Epidermal melanocyte (primary cell): ENCODE results near the gene CNRIP1.
A peak's percentile ranks its signal among the peaks of the same experiment; 100 is the strongest.
"Not testable (repeated sequence)": the region's sequence is repeated elsewhere in the genome, so short reads cannot be mapped to it uniquely, and the experiment has no call there.

ENCODE experiments used
- DNase-seq: peaks from one replicate; pipeline ENCODE4 v3.0.0; 2011; ENCODE audit warnings: low spot score; ENCODE audit not compliant: insufficient read length

CNRIP1 gene, protein sequence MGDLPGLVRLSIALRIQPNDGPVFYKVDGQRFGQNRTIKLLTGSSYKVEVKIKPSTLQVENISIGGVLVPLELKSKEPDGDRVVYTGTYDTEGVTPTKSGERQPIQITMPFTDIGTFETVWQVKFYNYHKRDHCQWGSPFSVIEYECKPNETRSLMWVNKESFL

DNA sequence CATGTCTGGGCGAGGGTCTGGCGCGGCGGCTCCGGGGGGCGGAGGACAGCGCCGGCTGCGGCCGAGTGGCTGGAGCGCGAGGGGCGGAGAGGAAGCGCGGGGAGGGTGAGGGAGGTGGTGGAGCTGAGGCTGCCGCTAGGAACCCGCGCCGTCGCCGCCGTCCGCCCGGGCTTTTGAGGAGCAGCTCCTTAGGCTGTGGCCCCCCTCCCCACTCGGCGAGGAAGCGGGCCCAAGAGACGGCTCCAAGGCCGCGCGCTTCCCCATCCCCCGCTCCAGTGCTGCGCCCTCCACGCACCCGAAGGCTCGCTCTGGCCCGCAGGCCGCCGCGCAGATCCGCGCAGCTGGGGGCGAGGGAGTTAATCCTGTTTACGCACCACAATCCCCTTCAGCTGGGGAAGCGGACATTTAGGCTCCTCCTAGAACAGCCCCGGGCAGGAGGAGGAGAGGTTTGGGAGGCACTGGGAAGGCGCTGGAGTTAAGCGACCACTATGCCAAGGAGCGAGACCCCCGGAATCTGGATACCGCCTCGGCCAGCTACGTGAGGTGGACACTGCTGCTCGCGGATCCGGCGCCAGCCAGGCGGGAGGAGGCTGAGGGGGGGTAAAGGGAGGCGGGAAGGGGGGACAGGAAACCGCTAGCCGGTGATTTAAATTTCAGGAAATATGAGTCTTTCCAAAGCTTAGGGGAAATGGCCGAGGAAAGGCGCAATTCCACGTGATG lies at the start of gene CNRIP1:
Gene CNRIP1 (minus strand): TSS at position 552 of the 720 bp plus-strand sequence. CDS start 549 bp downstream, at position 3.
- peak; percentile 68 for DNase-seq

DNA sequence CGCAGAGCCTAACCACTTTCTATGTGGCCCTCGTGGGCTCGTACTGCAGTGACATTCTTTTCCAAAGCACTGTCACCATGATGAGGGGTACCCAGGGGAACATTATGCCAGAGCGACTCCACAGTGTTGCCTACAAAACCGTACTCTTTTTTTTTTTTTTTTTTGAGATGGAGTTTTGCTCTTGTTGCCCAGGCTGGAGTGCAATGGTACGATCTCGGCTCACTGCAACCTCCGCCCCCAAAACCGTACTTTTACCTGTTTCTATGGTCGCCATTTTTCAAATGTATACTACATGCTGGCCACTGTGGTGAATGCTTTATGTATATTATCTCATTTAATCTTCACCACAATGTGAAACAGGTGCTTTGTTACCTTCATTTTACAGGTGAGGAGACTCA lies 49.6 kb upstream of the CNRIP1 start:
- DNase-seq, result no peak

DNA sequence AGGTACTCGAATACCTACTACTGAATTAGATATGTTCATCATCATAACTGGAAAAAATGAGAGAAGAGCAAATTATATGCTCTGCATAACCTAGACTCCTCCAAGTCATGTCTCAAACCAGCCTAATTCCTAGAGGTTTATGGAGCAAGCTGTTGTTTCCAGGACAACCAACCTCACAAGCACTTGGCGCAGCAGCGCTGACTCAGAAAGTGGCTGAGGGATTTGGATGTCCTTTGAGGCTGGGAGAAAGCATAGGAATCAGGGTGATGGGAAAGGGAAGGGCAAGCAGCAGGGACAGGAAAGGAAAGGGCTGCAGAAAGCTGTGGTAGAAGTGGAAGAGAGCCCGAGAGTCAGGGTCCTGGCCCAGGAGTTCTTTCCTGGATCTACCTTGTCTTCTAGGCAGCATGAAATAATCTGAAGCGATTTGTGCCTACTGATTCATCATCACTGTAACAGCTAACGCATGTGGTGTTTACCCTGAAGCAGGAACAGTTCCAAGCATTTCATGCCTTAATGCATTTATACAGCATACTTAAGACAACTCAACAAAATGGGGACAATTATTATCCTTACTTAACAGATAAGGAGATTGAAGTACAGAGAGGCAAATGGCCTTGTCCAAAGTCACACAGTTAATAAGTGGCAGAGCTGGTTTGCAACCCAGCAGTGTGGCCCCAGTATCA lies 49.0 kb upstream of the CNRIP1 start:
- DNase-seq, result no peak

DNA sequence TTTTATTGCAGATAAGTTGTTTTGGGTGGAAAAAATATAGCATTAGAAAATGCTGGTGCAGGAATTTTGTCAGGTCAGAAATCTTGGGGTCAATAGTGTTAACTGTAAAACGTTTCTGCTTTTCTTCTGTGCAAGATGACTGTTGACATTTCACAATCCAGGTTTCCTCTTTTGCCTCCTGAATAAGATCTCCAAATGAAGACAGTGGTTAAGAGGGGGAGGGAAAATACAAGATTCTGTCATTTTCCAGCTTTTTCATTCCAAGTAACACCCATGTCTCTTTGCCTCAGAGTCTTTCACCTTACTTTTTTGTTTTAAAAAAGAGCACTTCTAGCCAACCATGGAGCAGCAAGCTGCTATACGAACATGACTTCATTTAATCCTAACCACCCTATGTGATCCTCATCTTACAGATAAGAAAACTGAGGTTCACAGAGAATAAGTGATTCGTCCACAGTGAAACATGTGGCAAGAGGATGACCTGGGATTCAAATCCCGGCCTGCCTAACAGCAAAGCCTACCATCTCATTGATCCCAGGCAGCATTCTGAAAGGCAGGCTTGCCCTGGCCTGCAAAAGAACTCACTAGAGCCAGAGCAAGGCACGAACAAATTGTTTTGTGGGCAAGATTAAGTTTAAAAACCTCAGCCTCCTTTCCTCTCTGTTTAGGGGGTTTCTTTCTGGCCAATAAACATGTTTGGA lies 48.4 kb upstream of the CNRIP1 start:
- no peak for DNase-seq

DNA sequence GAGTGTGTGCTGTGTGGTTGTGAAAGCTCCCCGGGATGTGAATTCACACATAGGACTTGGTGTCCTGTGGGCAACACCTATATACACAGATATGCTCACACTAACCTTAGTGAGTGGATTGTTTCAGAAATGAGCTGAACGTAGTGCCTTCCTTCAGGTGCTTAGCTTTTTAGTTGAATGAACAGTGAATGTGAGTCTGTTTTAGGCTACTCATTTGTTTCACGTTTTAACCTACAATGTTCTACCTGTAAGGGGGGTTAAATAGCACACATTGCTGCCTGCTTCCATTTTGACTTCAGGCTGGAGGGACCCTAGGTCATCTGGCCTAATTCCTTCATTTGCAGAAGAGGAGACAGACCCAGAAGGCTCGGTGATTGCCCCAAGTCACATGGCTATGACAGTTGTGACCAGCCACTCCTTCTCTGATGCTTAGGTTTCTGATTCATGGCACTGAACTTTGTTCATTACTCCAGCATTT lies 46.4 kb upstream of the CNRIP1 start:
- DNase-seq, result no peak

DNA sequence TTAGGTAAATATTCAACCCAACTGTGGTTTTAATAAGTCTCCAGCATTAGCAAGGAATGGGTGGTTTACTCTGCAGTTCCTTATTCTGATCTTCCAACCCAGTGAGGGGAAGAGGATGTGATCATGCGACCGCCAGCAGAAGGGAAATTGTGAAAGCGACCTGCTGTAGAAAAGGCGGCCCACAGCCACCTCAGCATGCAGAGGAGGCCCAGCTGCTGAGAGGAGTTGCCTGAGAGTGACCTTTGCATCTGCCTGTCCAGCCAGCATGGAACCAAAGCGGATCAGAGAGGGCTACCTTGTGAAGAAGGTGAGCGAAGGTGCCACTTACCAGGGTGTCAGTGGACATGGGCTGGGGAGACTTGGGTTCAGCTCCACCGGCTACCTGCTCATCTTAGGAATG lies 45.3 kb upstream of the CNRIP1 start, which contains the start of gene PLEK:
Gene PLEK (plus strand): TSS at position 196 of the 400 bp plus-strand sequence. CDS start 70 bp downstream, at position 266.
- no peak for DNase-seq

DNA sequence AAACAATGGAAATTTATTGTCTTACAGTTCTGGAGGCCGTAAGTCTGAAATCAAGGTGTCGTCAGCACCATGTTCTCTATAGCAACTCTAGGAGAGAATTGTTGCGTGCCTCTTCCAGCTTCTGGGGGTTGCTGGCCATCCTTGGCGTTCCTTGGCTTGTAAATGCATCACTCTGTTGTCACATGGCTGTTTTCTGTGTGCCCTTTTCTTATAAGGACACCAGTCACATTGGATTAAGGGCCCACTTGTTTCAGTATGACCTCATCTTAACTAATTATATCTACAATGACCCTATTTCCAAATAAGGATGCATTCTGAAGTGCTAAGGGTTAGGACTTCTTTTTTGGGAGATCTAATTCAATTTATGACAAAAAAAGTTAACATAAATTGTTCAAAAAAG lies 44.0 kb upstream of the CNRIP1 start:
- no peak for DNase-seq

DNA sequence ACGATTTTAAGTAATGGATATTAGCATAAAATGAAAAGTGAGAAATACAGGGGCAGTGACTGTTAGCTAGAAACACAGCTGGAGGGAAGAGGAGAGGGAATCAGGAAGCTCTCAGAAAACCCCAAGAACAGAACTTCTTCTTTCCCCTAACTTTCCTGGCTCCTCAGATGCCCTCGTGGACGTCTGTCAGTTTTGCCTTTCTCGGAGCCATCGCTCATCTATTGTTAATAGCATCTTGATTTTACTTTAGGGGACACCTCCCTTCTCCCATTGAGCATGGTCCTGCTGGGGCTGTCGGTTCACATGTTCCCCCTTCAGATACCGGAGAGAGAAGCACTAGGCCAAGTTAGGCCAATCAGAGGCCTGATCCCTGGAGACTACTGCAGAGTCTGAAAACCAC lies 43.0 kb upstream of the CNRIP1 start:
- DNase-seq, result no peak

DNA sequence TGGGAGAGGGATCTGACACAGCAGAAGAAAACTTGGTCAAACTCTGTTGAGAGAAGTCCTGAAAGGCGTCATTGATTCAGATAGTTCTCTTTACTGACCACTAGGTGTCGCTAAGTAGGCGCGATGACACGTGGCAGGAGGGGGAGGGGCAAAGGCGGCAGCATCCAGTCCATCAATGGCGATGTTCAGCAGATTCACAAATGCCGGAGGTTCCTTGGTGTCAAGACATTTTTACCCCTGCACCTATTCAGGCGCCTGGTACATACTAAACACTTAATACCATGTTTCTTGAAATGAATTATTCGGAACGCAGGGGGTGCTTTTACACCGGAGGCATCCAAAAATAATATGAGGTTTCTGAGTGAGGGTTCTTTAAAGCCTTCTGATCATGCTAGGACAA lies 42.3 kb upstream of the CNRIP1 start:
- DNase-seq, result no peak

DNA sequence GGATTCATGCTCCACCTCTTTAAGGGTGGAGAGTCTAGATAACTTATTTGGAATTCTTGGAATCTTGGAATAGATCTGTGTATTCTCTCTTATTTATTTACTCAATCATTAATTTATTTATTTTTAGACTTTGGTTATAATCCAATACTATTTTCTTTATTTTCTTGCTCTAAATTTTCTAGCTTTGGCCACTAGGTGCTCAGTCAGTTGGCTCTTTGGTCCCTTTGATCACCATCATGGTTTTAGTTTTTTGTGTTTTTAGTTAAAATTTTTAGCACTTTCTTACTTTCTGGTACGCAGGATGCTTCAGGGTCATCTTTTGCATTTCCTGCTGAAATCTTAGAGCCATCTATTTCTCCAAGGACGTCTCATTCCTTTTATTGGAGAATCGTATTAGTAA lies 40.1 kb upstream of the CNRIP1 start:
- no peak for DNase-seq

DNA sequence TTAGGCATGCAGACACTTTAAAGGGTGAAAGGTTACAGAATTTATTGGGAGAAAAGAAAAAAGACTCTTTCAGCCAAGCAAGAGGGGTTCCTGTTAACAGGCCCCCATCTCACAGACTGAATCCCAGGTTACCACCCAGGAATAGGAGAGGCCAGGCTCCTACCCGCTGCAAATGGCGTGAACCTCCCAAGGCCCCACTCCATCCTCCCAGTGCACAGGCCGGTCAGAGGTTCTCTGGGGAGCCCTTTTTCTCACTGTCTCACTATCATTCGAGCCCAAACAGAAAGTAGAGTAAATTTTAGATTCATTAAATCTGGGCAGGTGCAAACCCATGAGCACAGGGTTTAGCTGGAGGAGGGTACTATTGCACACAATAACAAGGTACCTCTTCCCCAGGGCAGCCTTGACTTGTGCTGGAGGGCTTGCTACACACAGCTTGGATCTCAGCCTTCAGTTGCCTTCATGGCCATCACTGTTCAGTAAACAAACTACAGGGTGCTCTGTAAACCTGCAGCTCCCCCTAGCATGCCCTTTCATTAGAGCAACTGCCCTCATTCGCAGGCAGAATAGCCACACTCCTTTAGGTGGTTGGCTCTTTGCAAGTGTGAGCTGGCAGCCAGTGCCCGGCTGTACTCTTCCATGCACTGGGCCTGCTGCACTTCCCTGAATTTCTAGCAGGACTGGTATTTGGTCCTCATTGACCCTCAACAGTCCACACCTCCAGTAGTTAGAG lies 38.0 kb upstream of the CNRIP1 start:
- no peak for DNase-seq

DNA sequence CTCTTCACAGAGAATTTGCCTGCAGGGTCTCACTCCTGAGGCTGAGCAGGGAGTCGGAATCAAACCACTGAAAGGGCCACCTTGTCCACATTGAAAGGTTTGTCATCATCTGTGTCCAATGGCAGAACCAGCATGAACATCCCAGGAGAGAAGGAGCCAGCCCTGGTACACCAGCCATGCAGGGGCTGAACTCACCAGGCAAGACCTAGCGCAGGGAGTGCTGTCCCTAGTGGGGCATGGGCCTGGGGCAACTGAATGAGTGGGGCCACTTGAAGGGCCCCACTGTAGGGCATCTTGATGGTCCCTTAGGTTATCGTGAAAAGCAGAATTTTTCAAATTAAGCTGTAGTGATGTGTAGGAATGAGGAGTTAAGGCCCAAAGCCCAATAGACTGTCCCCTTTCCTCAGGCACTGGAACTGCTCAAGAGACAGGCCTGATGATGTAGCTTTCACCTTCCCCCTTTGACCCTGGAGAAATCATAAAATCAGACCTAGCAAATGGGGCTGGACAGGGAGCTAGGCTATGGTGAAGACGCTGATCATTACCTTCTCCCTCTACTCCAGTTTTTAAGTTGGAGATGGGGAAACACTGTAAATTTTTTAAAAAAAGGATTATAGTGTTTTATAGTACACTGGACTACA lies 37.0 kb upstream of the CNRIP1 start:
- DNase-seq, result no peak

DNA sequence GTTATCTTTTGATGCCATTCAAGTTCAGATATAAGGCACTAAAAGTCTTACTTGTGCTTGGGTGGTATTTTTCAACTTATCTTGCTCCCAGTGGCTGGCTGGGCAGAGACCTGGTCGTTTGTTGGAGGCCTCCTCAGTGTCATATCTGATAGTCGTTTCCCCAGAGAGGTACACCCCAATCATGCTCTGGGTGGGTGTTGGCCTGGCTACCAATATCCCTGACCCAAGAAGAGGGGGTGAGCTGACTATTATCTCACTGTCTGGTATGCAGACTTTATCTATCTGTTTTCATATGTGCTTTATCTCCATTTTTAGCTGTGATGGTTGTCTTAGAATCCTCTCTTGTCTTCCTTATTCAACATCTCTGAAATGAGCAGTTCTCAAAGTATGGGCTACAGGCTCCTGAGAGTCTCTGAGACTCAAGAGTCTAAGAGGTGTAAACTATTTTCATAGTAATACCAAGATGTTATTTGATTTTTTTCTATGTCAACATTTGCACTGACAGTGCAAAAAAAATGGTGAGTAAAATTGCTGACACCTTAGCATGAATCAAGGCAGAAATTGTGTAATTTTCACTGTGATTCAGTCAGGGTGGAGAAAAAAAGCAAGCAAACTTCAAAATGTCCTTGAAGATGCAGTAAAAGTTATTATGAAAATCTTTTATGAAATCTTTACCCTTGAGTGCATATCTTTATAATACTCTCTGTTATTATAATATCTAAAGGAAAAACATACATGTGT lies 33.1 kb upstream of the CNRIP1 start:
- no peak for DNase-seq

DNA sequence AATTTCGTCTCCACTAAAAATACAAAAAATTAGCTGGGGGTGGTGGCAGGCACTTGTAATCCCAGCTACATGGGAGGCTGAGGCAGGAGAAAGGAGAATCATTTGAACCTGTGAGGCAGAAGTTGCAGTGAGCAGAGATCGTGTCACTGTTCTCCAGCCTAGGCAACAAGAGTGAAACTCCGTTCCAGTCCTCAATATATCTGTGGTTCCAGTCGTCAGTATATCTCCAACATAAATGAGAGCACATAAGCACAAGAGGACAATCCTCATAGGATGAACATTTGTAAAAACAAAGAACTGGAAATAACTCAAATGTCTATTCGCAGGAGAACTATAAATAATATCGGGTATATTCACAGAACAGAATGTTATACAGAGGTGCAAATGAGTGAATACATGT lies 32.2 kb upstream of the CNRIP1 start:
- DNase-seq, result no peak

DNA sequence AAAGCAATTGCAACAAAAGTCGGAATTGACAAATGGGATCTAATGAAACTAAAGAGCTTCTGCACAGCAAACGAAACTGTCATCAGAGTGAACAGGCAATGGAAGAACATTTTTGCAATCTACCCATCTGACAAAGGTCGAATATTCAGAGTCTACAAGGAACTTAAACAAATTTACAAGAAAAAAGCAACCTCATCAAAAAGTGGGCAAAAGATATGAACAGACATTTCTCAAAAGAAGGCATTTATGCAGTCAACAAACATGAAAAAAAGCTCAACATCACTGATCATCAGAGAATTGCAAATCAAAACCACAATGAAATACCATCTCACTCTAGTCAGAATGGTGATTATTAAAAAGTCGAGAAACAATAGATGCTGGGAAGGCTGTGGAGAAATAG lies 29.3 kb upstream of the CNRIP1 start:
- not testable (repeated sequence) for DNase-seq

DNA sequence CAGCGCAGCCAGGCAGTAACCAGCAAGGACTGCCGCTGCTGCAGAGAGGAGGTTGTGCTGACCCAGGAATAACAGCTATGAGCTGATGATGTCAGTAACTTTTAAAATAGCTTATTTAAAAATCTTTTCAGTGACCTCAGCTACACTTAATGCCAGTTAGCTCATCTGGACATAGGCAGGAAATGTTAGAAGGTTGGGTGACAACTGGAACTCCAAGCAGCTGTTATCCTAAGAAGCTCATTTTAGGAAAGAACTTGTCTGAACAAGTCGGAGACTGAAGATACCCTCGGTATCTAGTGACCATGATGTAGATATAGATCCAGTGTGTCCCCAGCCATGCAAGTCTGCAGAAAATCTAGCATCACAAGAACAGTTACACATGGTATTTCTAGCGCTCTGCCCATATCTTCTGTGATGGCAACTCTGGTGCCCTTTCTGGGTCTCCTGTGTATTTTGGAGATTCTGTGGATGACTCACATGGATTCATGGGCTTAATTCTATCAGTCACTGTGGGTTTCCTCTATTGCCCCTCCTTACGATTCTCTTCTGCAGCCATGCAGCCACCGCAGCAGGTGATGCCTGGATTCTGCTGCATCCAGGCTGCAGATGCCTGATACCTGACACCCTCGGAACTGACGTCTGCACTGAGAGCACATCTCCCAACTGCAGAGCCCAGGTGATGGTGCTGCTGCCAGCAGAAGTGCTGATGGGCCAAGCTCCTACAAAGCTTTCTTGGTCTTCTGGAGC lies 25.6 kb upstream of the CNRIP1 start:
- DNase-seq, result no peak

DNA sequence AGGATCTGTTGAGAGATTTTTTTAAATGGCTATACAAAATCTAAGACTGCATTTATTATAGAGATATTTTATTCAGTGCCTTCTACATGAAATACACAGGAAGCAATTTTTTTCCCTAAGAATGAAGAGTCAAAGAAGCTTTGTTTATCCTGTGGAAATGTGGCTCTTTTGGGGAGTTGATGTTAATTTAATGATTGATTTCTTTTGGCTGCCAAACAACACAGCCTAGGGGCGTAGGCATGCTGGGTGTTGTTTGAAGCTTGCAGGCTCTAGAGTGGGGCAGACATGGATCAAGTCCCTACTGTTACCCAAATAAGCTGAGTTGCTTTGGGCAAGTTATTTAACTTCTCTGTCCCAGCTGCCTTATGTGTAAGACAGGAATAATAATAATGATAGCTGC lies 24.3 kb upstream of the CNRIP1 start:
- peak; percentile 43 for DNase-seq

DNA sequence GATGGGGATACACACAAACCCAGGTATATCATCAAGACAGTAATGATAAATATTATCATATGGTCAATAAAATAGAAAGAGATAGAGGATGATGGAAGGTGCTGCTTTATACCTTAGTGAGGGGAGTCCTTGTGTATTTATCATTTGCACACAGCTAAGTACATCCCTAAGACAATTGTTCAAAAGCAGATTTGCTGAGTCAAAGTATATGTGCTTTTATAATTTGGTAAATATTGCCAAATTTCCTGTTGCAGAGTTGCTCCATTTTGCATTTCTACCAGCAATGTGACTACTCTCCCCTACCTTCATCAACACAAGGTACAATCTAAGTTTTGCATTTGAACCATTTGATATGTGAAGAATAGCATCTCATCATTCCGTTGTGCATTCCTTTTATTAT lies 22.7 kb upstream of the CNRIP1 start:
- no peak for DNase-seq

DNA sequence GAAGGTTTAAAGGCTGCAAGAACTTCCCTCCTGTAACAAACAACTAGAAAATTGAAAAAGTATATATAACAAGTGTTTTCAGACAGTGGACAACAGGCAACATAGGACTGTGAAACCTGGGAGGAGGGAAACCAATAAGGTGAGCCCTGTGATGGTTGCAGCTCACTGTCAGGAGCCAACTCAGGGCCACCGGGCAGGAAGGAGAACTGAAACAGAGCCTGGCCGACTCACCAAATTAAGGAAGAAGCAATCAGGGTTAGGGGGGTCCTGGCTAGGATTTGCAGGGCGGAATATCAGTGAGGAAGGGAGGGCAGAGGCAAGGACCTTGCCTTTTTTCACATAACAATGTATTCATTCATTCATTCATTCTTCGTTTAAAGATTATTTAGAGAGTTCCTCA lies 21.8 kb upstream of the CNRIP1 start:
- no peak for DNase-seq

DNA sequence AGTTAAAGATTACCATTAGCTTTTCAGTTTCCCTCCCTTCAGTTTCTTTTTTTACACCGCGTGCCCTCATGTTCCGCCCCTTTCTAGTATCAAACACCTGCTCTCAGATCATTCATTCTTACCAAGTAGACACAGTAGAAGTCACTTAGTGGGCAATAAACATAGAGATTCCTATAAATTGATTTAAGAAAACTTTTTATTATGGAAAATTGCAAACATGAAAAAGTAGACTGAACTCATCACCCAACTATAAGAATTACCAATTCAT lies 21.2 kb upstream of the CNRIP1 start:
- no peak for DNase-seq
